ENCODE data around the gene TNFAIP8L1. TPM values are rescaled to one million over a fixed set of nuclear protein-coding genes. Genes with fewer than 3 reads are reported as not detected.

Gene TNFAIP8L1
- total RNA-seq, 4 donors from 2014 or later, result 4.5 to 12.0 (median 8.5) TPM

GRCh38 chr19:4618019-4618418, 21.3 kb upstream of the TNFAIP8L1 start:
- Histone ChIP-seq H3K4me1 (no peaks in the 10 kb centered on the region), H3K4me3 (no peak overlapping the region), H3K27me3 (peaks cover 34% of the 10 kb centered on the region), H3K27ac (no peak overlapping the region), H3K9me3 (no peaks in the 10 kb centered on the region), H3K36me3 (no peaks in the 10 kb centered on the region)
- in situ Hi-C loops (cut with MboI; ENCODE audit: low pct_ligation_motif_present in 1 of 4, low pct_unique_long_range_greater_than_20kb in 1 of 4, low sequenced_read_pairs in 3 of 4) (no loop called here), intact Hi-C loops (cut with DNase I; ENCODE audit: low total_unique reads) (no loop called here)
- no peak for DNase-seq
- TF ChIP-seq EP300 (IDR thresholded peaks at IDR 0.05; ENCODE audit: low read depth) (no peak), POLR2A (IDR thresholded peaks at IDR 0.05) (no peak), POLR2AphosphoS5 (IDR thresholded peaks at IDR 0.05) (no peak)
- TF ChIP-seq, protein P1, sequence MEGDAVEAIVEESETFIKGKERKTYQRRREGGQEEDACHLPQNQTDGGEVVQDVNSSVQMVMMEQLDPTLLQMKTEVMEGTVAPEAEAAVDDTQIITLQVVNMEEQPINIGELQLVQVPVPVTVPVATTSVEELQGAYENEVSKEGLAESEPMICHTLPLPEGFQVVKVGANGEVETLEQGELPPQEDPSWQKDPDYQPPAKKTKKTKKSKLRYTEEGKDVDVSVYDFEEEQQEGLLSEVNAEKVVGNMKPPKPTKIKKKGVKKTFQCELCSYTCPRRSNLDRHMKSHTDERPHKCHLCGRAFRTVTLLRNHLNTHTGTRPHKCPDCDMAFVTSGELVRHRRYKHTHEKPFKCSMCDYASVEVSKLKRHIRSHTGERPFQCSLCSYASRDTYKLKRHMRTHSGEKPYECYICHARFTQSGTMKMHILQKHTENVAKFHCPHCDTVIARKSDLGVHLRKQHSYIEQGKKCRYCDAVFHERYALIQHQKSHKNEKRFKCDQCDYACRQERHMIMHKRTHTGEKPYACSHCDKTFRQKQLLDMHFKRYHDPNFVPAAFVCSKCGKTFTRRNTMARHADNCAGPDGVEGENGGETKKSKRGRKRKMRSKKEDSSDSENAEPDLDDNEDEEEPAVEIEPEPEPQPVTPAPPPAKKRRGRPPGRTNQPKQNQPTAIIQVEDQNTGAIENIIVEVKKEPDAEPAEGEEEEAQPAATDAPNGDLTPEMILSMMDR (IDR thresholded peaks at IDR 0.05), result no peak
- 47 to 48% methylated on average over 3 to 6 of the region's 6 CpGs for WGBS, 2 donors (ENCODE audit: low coverage in 1 of 2)

DNA sequence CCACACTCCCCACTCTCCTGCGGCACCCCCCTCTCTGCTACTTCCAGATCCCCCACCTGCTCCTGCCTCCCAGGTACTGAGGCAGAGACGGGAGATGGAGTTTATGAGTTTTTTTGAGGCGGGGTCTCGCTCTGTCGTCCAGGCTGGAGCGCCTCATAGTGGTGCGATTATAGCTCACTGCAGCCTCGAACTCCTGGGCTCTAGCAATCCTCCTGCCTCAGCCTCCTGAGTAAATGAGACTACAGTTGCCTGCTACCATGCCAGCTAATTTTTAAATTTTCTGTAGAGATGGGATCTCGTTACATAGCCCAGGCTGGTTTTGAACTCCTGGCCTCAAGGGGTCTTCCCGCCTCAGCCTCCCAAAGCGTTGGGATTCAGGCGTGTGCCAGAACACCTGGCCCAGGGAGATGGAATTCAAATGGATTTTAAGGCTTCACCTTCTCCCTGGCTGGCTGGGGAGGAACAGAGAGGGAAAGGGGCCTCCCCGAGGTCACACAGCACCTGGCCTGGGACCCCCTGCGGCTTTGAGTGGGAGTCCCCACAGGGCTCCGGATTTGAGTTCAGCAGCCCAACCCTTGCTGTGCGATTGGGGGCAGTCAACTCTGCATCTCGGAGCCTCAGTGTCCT, 19.5 kb upstream of the TNFAIP8L1 start:
- in situ Hi-C loops (cut with MboI; ENCODE audit: low pct_ligation_motif_present in 1 of 4, low pct_unique_long_range_greater_than_20kb in 1 of 4, low sequenced_read_pairs in 3 of 4), result loop anchor here in 3 of 4 donors (10.0 kb wide), 1 partner anchor 45 kb away; no protein-coding TSS in a partner anchor
- intact Hi-C loops (cut with DNase I; ENCODE audit: low total_unique reads), result no loop called here

DNA sequence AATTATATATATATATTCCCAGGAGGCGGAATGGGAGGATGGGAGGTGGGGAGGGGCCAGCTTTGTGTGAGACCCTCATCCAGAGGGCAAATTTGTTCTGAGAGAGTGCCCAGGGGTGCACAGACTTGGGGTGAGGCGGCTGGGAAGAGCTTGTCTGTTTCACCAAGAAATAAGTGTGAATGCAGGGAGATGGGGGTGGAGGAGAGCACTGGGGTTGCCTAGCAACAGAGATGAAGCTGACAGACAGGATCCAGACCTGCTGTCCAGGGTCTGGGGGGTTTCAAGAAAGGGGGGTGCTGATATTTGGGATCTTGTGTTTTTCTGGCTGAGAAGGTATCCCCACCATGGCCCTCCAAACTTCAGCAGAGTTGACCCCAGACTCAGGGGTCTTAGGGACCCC, 18.6 kb upstream of the TNFAIP8L1 start:
- no peaks in the 10 kb centered on the region for H3K4me1 ChIP-seq
- H3K27me3 ChIP-seq, result peaks cover 35% of the 10 kb centered on the region
- intact Hi-C loops (cut with DNase I; ENCODE audit: low total_unique reads) (no loop called here), in situ Hi-C loops (cut with MboI; ENCODE audit: low pct_ligation_motif_present in 1 of 4, low pct_unique_long_range_greater_than_20kb in 1 of 4, low sequenced_read_pairs in 3 of 4) (loop anchor here in 3 of 4 donors (10.0 kb wide), 1 partner anchor 46 kb away; no protein-coding TSS in a partner anchor)
- no peaks in the 10 kb centered on the region for H3K36me3 ChIP-seq
- DNase-seq, result no peak
- H3K9me3 ChIP-seq, result no peaks in the 10 kb centered on the region
- no peak overlapping the region for H3K4me3 ChIP-seq
- no peak overlapping the region for H3K27ac ChIP-seq
- no peak for TF ChIP-seq POLR2A (IDR thresholded peaks at IDR 0.05)
- TF ChIP-seq, protein P1 (IDR thresholded peaks at IDR 0.05), result no peak
- TF ChIP-seq POLR2AphosphoS5 (IDR thresholded peaks at IDR 0.05), result no peak
- no peak for TF ChIP-seq EP300 (IDR thresholded peaks at IDR 0.05; ENCODE audit: low read depth)
- 50 to 61% methylated on average over 1 to 2 of the region's 2 CpGs for WGBS, 2 donors (ENCODE audit: low coverage in 1 of 2)

More for the DNA sequence above, 19.5 kb upstream of the TNFAIP8L1 start:
- Histone ChIP-seq H3K36me3 (no peaks in the 10 kb centered on the region), H3K4me1 (no peaks in the 10 kb centered on the region), H3K27ac (no peak overlapping the region), H3K27me3 (peaks cover 35% of the 10 kb centered on the region), H3K9me3 (no peaks in the 10 kb centered on the region), H3K4me3 (no peak overlapping the region)
- no peak for DNase-seq
- 40 to 73% methylated on average over 1 to 17 of the region's 17 CpGs for WGBS, 2 donors (ENCODE audit: low coverage in 1 of 2)
- TF ChIP-seq, protein P1 (IDR thresholded peaks at IDR 0.05), result no peak
- TF ChIP-seq EP300 (IDR thresholded peaks at IDR 0.05; ENCODE audit: low read depth) (no peak), POLR2AphosphoS5 (IDR thresholded peaks at IDR 0.05) (no peak), POLR2A (IDR thresholded peaks at IDR 0.05) (no peak)

DNA sequence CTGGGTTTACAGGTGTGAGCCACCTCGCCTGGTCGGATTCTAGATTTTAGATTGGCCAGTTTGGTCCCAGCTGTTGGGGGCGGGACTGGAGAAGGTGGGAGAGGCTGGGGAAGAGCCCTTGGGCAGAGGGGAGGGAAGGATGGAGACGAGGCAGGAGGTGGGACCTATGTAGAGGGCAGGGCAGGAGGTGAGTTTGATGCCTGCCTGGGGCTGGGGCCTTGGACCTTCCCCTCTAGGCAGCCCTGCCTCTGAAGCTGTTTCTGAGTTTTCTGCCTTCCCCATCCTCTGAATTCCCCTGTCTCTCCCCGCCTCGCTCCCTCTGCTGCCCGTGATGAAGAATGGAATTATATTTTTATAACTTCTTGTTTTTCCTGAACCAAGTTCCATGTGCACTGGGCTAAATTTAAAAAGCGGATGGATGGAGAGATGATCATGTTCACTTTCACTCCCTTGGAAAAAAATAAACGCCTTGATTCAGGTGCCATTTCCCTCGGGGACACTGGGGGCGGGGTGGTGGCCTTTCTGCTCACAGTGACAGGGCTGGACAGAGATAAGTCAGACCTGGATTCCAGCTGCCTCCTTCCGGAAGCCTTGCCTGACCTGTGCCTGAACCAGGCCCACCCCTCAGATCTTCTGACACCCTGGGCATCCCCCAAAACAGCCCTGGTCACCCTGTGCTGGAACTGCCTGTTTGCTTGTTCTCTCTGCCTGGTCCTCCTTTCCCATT, 16.5 kb upstream of the TNFAIP8L1 start:
- Histone ChIP-seq H3K4me3 (no peak overlapping the region), H3K27me3 (peaks cover 36% of the 10 kb centered on the region), H3K36me3 (no peaks in the 10 kb centered on the region), H3K9me3 (no peaks in the 10 kb centered on the region), H3K27ac (no peak overlapping the region), H3K4me1 (no peaks in the 10 kb centered on the region)
- WGBS, 2 donors (ENCODE audit: low coverage in 1 of 2), result 17 to 29% methylated on average over 6 to 12 of the region's 12 CpGs
- intact Hi-C loops (cut with DNase I; ENCODE audit: low total_unique reads) (no loop called here), in situ Hi-C loops (cut with MboI; ENCODE audit: low pct_ligation_motif_present in 1 of 4, low pct_unique_long_range_greater_than_20kb in 1 of 4, low sequenced_read_pairs in 3 of 4) (loop anchor here in 3 of 4 donors (10.0 kb wide), 1 partner anchor 48 kb away; no protein-coding TSS in a partner anchor)
- no peak for DNase-seq
- no peak for TF ChIP-seq POLR2A (IDR thresholded peaks at IDR 0.05)
